DND-41 (cell line): Measurements from ENCODE around the gene RIPOR2.

Source experiments
- ATAC-seq: fragments of 200-7000 bp; cut with Tn5 transposase; 3 replicates; pipeline ENCODE4 v1.9.1; 2021; ENCODE audit warnings: low read depth; ENCODE audit not compliant: insufficient read depth
- DNase-seq: peaks from one replicate; pipeline ENCODE4 v3.0.0-alpha.2; 2020
- H2AFZ ChIP-seq: 2 replicates; pipeline ENCODE4 v1.6.0; 2012; ENCODE audit warnings: low read depth, low read length
- H3K27ac ChIP-seq: 2 replicates; pipeline ENCODE4 v1.5.1; 2012; ENCODE audit warnings: low read length, inconsistent platforms
- H3K27me3 ChIP-seq: fragments of 200-600 bp; sonication (generic); 2 replicates; pipeline ENCODE4 v1.6.0; 2012; ENCODE audit warnings: low read length, mild to moderate bottlenecking, inconsistent platforms; ENCODE audit not compliant: insufficient read depth, poor library complexity
- H3K36me3 ChIP-seq: 2 replicates; pipeline ENCODE4 v1.5.1; 2012; ENCODE audit warnings: low read length, inconsistent platforms; ENCODE audit not compliant: insufficient read depth
- H3K4me1 ChIP-seq: 2 replicates; pipeline ENCODE4 v1.5.1; 2012; ENCODE audit warnings: mild to moderate bottlenecking, low read length; ENCODE audit not compliant: insufficient read depth
- H3K4me2 ChIP-seq: 2 replicates; pipeline ENCODE4 v1.6.0; 2012; ENCODE audit warnings: mild to moderate bottlenecking, moderate library complexity, low read length, inconsistent platforms; ENCODE audit not compliant: insufficient read depth
- H3K4me3 ChIP-seq, 2 experiments: fragments of 200-600 bp in 1 of 2; shearing (Covaris generic) in 1 of 2; 2 replicates each; pipeline ENCODE4 v1.5.1; 2012 to 2016; ENCODE audit warnings: inconsistent platforms in 2 of 2, low read length in 2 of 2, mild to moderate bottlenecking in 2 of 2, low read depth in 1 of 2, moderate library complexity in 1 of 2
- H3K79me2 ChIP-seq: 2 replicates; pipeline ENCODE4 v1.6.0; 2012; ENCODE audit warnings: low read length, inconsistent platforms; ENCODE audit not compliant: insufficient read depth
- H3K9ac ChIP-seq: 2 replicates; pipeline ENCODE4 v1.6.0; 2012; ENCODE audit warnings: low read depth, mild to moderate bottlenecking, inconsistent platforms, low read length, moderate library complexity
- H3K9me3 ChIP-seq: 2 replicates; pipeline ENCODE4 v1.5.1; 2012; ENCODE audit warnings: low read length, moderate library complexity, mild to moderate bottlenecking, inconsistent platforms; ENCODE audit not compliant: insufficient read depth, severe bottlenecking
- H4K20me1 ChIP-seq: 2 replicates; pipeline ENCODE4 v1.6.0; 2012; ENCODE audit warnings: low read length; ENCODE audit not compliant: insufficient read depth
- CTCF ChIP-seq: IDR thresholded peaks from 2 replicates; pipeline ENCODE4 v1.5.1; 2012; ENCODE audit warnings: borderline replicate concordance, low read length, moderate library complexity, mild to moderate bottlenecking; ENCODE audit not compliant: poor library complexity, severe bottlenecking; ENCODE audit errors: extremely low read depth
- EZH2 ChIP-seq: IDR thresholded peaks from 3 replicates; pipeline ENCODE4 v1.6.1; 2012; ENCODE audit warnings: borderline replicate concordance, low read depth, mild to moderate bottlenecking, moderate library complexity, low read length, inconsistent platforms; ENCODE audit not compliant: severe bottlenecking

RIPOR2 gene

DNA sequence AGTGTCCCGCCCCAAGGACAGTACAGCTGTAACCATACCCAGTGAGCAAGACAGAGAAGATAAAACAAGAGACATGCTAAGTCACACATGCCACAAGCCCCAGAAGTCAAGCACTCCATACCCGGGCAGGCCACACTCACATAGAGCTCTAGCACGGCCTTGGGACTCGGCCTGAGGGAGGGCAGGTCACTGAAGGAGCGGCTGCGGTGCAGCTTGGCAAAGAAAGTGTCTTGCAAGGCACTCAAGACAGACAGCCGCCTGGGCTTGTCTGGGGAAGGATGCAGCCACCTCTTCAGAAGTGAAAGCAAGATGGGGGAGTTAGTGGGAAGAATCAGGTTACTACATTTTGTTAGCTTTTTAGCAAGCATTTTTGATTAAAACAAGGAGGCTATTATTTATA is 88.4 kb downstream of the RIPOR2 start:
- no peaks in the 10 kb centered on the region for H3K4me1 ChIP-seq
- no peaks in the 10 kb centered on the region for H3K79me2 ChIP-seq
- no peak overlapping the region for H3K4me2 ChIP-seq
- no peak for ATAC-seq
- no peak overlapping the region for H3K4me3 ChIP-seq
- no peaks in the 10 kb centered on the region for H4K20me1 ChIP-seq
- H2AFZ ChIP-seq: no peak overlapping the region
- H3K27ac ChIP-seq: no peak overlapping the region
- peaks cover 58% of the 10 kb centered on the region for H3K36me3 ChIP-seq
- DNase-seq: no peak
- no peak overlapping the region for H3K9ac ChIP-seq
- H3K9me3 ChIP-seq: no peaks in the 10 kb centered on the region
- TF ChIP-seq CTCF (no peak), EZH2 (no peak)
- H3K27me3 ChIP-seq: no peaks in the 10 kb centered on the region

DNA sequence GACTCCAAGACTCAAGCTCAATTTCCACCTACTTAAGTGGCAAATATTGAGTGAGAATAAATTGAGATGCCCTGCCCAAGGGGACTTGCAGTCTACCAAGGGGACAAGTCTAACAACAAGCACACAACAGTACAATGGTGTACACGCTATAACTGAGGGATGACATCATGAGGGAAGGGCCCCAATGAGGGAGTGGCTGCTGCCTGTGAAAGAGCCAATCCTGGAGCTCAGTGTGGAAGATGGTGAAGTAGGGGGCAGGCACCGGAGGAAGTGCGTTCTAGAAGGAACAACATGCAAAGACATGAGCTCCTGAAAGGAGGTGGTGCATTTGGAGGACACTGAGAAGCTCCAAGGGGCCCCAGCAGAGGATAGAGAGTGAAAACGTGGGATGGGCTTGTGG is 90.2 kb downstream of the RIPOR2 start:
- peaks cover 69% of the 10 kb centered on the region for H3K36me3 ChIP-seq
- no peaks in the 10 kb centered on the region for H3K27me3 ChIP-seq
- H4K20me1 ChIP-seq: no peaks in the 10 kb centered on the region
- H3K4me3 ChIP-seq: no peak overlapping the region
- no peaks in the 10 kb centered on the region for H3K79me2 ChIP-seq
- no peak overlapping the region for H3K4me2 ChIP-seq
- no peaks in the 10 kb centered on the region for H3K9me3 ChIP-seq
- DNase-seq (no peak), ATAC-seq (no peak)
- H3K4me1 ChIP-seq: no peaks in the 10 kb centered on the region
- no peak overlapping the region for H2AFZ ChIP-seq
- no peak overlapping the region for H3K9ac ChIP-seq
- no peak overlapping the region for H3K27ac ChIP-seq
- no peak for TF ChIP-seq CTCF
- no peak for TF ChIP-seq EZH2

- Histone ChIP-seq H3K36me3 (peaks cover 62% of the 10 kb centered on the region), H3K27ac (no peak overlapping the region), H4K20me1 (no peaks in the 10 kb centered on the region), H2AFZ (no peak overlapping the region), H3K4me3 (no peak overlapping the region), H3K4me2 (no peak overlapping the region), H3K9ac (no peak overlapping the region), H3K9me3 (no peaks in the 10 kb centered on the region), H3K27me3 (no peaks in the 10 kb centered on the region), H3K79me2 (no peaks in the 10 kb centered on the region), H3K4me1 (no peaks in the 10 kb centered on the region)
- TF ChIP-seq CTCF: no peak
- no peak for TF ChIP-seq EZH2
- ATAC-seq: no peak
- no peak for DNase-seq
Observed at GRCh38 chr6:24844903-24845302, 90.9 kb downstream of the RIPOR2 start.

- no peak for ATAC-seq
- no peaks in the 10 kb centered on the region for H3K9me3 ChIP-seq
- H3K4me2 ChIP-seq: no peak overlapping the region
- H3K36me3 ChIP-seq: peaks cover 54% of the 10 kb centered on the region
- H3K27me3 ChIP-seq: no peaks in the 10 kb centered on the region
- no peak overlapping the region for H3K27ac ChIP-seq
- TF ChIP-seq EZH2: no peak
- TF ChIP-seq CTCF: no peak
- H4K20me1 ChIP-seq: no peaks in the 10 kb centered on the region
- no peaks in the 10 kb centered on the region for H3K79me2 ChIP-seq
- DNase-seq: no peak
- no peaks in the 10 kb centered on the region for H3K4me1 ChIP-seq
- no peak overlapping the region for H3K4me3 ChIP-seq
- no peak overlapping the region for H3K9ac ChIP-seq
- no peak overlapping the region for H2AFZ ChIP-seq
Observed at GRCh38 chr6:24844061-24844460, 91.7 kb downstream of the RIPOR2 start.
